HG02763 (cell line): ENCODE results near the gene ZNF805.
A peak's percentile ranks its signal among the peaks of the same experiment; 100 is the strongest.
"Not testable (repeated sequence)": the region's sequence is repeated elsewhere in the genome, so short reads cannot be mapped to it uniquely, and the experiment has no call there.

Experiments
- ATAC-seq: cut with Tn5 transposase; IDR thresholded peaks from one replicate; pipeline ENCODE4 v1.9.1; 2021; ENCODE audit warnings: mild to moderate bottlenecking, moderate library complexity; ENCODE audit not compliant: unreplicated experiment

The ZNF805 gene

DNA sequence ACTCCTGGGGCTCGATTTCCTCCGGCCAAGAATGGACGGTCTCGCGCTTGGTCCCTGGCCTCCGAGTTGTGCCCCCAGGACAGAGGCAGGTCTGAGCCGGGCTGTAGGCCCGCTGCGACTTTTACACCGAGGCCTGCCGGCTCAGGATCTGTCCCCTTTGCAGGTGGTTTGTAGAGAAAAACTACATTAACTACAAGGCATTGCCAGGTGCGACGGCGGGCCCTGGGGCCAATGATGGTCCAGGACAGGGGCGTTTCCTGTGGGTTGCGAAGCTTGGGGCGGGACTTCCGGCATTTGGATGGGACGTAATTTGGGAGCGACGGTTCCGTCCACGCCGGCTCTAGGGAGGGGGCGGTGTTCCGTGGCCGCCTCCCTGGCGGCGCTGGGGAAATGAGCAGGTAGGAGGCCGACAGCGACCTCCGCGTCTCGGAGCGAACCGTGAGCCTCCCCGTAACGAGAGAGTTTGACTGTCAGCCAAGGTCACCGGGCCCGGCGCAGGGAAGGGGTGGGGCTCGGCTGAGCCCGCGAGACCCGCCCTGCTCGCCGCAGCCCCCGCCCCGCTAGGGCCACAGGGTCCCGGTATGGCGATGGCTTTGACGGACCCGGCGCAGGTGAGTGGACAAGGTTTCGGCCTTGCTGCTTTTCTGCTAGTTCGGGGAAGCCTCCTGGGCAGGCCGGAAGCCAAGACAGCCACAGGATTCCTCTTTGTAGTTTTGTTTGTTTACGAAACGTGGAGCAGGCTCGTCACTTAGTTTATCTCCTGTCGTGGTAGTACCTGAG lies at the start of gene ZNF805:
Gene ZNF805, plus strand, starts transcription at position 322 of the 780 bp plus-strand sequence. Its CDS starts 260 bp downstream, at position 582.
- ATAC-seq: peak; percentile 91

DNA sequence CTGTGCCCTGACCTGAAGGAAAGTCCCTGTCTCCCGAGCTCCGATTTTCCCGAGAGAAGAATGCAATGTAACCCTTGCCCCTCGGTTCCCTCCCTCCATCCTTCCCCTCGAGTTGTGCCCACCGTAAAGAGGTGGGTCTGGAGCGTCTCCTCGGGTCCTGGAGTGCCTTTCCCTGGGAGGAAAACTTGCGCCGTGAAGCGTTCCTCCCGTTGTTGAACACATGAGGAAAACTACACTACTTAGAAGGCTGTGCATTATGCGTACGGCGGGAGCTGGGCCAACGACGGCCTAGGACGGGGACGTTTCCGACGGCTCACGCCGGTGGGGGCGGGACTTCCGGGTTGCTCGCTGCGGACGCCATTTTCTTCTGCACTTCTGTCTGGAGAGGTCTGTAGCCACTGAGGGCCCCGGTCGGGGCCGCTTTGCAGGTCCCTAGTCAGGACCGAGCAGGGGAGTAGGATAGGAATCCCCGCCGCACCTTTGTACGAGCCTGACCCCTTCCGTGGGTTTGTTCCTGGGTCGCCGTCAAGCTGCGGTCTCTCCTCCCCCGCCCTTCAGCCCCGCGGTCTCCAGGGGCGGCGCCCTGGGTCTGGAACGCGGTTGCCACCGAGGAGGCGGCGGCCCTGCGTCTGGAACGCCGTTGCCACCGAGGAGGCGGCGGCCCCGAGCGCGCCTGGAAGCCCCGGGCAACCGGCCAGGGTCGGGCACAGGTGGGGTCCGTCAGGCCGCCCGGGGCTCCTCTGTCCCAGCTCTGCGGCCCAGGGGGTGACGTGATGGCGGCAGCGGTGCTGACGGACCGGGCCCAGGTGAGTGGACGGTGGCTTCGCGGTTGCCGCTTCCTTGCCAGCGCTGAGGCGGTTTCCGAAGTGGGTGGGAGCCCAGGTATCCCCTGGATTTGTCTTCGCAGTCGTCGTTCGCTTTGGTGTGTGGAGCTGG lies 49.0 kb upstream of the ZNF805 start, which contains the start of gene ZNF264:
Gene ZNF264, plus strand, starts transcription at position 360 of the 936 bp plus-strand sequence. Its CDS starts 414 bp downstream, at position 774.
- ATAC-seq: peak; percentile 91

- ATAC-seq: no peak
Measured at GRCh38 chr19:57192077-57192420, 48.4 kb upstream of the ZNF805 start.

DNA sequence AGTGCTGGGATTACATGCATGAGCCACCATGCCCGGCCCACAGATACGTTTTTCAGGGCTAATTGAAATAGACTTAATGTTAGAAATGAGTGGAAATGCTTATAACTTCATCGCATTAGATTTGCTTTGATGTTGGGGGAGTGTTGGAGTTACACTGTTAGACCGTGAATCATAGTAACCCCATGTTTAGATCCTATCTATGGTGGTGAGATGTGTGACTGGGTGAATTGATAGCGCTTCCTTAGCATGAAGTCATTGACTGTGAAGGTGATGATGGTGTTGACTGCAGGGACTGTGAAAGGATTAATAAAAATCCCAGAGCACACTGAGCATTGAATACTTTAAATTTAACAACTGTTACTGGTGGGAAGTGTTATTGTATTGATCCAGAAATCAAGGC lies 47.4 kb upstream of the ZNF805 start:
- no peak for ATAC-seq

DNA sequence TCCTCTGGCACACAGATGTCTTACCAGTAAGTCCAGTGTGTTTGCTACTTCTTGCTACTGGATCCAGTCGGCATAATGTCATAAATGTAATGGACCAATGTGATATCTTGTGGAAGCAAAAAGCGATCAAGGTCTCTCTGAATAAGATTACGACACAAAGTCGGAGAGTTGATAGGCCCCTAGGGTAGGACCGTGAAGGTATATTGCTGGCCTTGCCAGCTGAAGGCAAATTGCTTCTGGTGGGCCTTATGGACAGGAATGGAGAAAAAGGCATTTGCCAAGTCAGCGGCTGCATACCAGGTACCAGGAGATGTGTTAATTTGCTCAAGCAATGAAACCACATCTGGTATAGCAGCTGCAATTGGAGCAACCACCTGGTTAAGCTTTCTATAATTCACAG lies 42.6 kb upstream of the ZNF805 start:
- ATAC-seq: not testable (repeated sequence)

DNA sequence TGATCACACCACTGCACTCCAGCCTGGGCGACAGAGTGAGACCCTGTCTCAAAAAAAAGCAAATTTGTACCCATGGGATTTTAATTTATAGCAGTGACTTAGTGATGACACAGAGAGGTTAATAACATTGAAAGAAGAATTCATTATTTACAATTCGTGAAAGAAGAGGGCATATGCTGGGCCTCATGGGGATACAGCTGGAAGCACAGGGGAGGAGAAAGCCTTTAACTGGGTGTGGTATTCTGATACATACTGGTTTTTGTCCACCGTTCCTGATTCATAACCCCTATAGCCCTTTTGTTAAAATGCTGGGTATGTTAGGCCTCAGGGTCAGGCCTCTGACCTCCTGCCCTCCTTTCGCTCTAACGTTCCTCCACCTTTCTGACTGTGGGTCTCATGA lies 38.3 kb upstream of the ZNF805 start:
- no peak for ATAC-seq

- ATAC-seq: no peak
Measured at GRCh38 chr19:57210381-57210780, 30.1 kb upstream of the ZNF805 start.

DNA sequence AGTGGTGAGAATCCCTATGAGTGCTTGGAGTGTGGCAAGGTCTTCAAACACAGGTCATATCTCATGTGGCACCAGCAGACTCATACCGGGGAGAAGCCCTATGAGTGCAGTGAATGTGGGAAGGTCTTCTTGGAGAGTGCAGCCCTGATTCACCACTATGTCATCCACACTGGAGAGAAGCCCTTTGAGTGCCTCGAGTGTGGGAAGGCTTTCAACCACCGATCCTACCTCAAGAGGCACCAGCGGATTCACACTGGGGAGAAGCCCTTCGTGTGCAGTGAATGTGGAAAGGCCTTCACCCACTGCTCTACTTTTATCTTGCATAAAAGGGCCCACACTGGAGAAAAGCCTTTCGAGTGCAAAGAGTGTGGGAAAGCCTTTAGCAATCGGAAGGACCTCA lies 28.3 kb upstream of the ZNF805 start:
- no peak for ATAC-seq

GRCh38 chr19:57227502-57227901 lies 12.9 kb upstream of the ZNF805 start:
- no peak for ATAC-seq

DNA sequence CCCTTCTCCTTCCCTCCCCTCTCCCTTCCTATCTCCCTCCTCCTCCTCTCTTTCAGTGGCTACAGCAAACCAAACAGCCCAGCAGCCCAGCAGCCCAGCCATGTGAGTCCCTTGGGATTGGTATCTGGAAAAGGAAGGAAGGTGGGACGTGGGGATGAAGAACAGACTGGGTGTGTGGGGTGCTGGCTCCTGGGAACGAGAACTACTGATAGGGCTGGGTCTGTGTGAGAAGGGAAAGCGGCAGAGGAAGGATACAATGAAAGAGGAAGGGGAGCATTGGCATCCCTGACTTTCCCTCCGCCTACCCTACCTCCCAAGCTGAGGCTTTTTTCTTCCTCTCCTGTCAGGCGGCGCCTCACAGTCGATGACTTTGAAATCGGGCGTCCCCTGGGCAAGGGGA lies 8.7 kb upstream of the ZNF805 start:
- no peak for ATAC-seq

GRCh38 chr19:57233207-57233606 lies 7.2 kb upstream of the ZNF805 start:
- ATAC-seq: no peak

DNA sequence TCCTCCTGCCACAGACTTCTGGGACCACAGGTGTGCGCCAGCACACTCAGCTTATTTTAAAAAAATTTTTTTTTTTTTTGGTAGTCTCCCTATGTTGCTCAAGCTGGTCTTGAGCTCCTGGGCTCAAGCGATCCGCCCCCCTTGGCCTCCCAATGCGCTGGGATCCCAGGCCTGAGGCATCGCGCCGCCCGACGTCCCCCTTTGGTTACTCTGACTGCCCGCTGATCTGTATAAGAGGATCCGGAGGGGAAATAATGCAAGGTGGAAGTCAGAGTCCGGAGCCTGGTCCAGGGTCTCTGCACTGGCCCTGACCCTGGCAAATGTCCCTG lies 486 bp upstream of the ZNF805 start:
- peak; percentile 4 for ATAC-seq

GRCh38 chr19:57241176-57241575 lies 744 bp downstream of the ZNF805 start:
- ATAC-seq: no peak

DNA sequence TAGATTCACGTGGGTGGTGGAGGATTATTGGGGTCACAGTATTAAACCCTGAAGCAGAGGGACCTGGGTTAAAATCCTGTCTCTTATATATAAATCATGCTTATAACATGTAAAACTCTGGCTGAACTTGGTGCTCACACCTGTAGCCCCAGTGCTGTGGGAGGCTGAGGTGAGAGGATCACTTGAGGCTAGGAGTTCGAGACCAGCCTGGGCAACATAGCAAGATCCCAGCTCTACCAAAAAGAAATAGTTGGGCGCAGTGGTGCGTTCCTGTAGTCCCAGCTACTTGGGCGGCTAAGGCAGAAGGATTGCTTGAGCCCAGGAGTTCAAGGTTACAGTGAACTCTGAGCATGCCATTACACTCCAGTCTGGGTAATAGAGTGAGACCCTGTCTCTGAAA lies 2.4 kb downstream of the ZNF805 start:
- no peak for ATAC-seq

DNA sequence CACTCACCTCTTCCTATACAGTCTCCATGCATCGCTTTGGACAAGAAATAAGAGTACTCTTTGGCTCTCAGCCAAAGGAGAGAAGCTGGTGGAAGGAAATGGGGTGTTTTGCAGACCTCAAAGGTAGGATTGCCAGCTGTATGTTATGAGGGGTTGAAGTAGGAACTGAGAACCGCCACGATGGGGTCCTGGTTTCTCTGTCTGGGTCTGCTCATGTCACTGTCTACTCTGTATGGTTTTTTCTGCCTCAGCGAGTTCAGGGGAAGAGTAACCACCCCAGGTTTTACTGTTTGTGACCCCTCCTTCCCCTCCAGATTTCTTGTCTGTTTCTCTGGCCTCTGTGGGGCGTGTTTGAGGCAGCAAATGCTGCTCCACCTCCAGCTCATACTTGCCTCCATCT lies 4.1 kb downstream of the ZNF805 start:
- no peak for ATAC-seq

- ATAC-seq: no peak
Measured at GRCh38 chr19:57245066-57245465, 4.6 kb downstream of the ZNF805 start.

- ATAC-seq: no peak
Measured at GRCh38 chr19:57245959-57246358, 5.5 kb downstream of the ZNF805 start.

GRCh38 chr19:57248646-57249045 lies 8.2 kb downstream of the ZNF805 start:
- no peak for ATAC-seq

DNA sequence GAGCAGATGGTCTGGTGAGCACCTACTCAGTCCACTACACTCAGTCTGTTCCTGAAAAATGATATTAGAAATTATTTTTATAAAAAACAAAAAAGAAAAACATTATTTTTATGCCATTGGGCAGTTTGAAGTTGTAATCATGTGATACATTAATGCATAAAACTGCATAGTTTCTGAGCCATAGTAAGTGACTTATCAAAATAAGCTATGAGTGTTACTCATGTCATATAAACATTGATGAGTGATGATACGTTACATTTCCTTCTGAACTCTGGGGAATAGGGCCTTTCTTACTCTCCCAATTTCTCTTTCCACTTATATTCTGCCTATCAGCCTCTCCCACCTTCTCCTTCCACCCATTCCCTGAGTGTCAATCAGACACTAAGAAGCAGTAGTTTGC lies 8.9 kb downstream of the ZNF805 start:
- no peak for ATAC-seq

DNA sequence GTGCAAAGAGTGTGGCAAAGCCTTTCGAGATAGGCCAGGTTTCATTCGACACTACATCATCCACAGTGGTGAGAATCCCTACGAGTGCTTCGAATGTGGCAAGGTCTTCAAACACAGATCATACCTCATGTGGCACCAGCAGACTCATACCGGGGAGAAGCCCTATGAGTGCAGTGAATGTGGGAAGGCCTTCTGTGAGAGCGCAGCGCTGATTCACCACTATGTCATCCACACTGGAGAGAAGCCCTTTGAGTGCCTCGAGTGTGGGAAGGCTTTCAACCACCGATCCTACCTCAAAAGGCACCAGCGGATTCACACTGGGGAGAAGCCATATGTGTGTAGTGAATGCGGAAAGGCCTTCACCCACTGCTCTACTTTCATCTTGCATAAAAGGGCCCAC lies 13.3 kb downstream of the ZNF805 start:
- not testable (repeated sequence) for ATAC-seq

DNA sequence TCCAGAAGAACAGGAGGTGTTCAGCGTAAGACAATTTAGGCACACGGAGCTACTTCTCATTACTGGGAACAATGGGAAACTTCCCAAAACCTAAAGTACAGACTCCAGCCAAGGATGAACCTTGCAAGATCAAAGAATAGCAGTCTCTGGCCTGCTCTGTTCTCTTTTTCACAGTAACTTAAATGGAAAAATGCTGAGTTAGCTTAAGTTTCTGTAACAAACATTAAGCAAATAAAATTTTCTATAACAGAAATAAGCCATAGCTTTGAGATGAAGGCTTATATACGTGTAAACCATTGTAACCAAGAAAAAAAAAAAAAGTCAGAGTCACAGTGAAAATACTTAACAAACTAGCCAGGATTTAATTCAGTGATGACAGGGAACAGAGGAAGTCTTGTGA lies 21.6 kb downstream of the ZNF805 start:
- ATAC-seq: no peak

DNA sequence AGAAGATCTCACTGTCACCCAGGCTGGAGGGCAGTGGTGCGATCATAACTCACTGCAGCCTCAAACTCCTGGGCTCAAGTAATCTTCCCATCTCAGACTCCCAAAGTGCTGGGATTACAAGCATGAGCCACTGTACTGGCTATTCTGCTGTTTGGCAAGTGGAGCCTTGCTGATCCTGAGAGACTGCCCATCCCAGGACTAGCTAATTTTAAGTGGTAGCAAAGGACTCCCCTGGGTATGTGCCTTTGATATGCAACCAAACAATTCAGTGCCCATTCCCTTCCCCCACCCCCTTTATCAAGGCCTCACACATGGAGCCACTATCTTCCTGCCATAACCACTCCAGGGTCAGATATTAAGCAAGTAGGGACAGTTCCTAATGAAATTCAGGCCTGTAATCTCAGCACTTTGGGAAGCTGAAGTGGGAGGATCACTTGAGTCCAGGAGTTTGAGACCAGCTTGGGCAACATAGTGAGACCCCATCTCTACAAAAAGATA lies 22.9 kb downstream of the ZNF805 start:
- no peak for ATAC-seq
